ENCODE data around the gene PTPRB.

PTPRB gene

GRCh38 chr12:70644861-70645260, 7.6 kb upstream of the PTPRB start:
- in situ Hi-C loops (cut with HindIII; ENCODE audit: low sequenced_read_pairs): no loop called here

GRCh38 chr12:70643939-70644338, 6.7 kb upstream of the PTPRB start:
- in situ Hi-C loops (cut with HindIII; ENCODE audit: low sequenced_read_pairs): no loop called here

- in situ Hi-C loops (cut with HindIII; ENCODE audit: low sequenced_read_pairs): no loop called here
These were observed 4.5 kb upstream of the PTPRB start for GRCh38 chr12:70641691-70642090.

GRCh38 chr12:70640901-70641300, 3.7 kb upstream of the PTPRB start:
- in situ Hi-C loops (cut with HindIII; ENCODE audit: low sequenced_read_pairs): no loop called here

GRCh38 chr12:70639535-70639934, 2.3 kb upstream of the PTPRB start:
- in situ Hi-C loops (cut with HindIII; ENCODE audit: low sequenced_read_pairs): no loop called here

- in situ Hi-C loops (cut with HindIII; ENCODE audit: low sequenced_read_pairs): no loop called here
These were observed 1.6 kb upstream of the PTPRB start for GRCh38 chr12:70638639-70639360.

- in situ Hi-C loops (cut with HindIII; ENCODE audit: low sequenced_read_pairs): no loop called here
These were observed 1.5 kb downstream of the PTPRB start for GRCh38 chr12:70635755-70636154.

GRCh38 chr12:70628701-70629480, 8.3 kb downstream of the PTPRB start:
- in situ Hi-C loops (cut with HindIII; ENCODE audit: low sequenced_read_pairs): loop anchor here (5.0 kb wide), 1 partner anchor 58 kb away; no protein-coding TSS in a partner anchor

- in situ Hi-C loops (cut with HindIII; ENCODE audit: low sequenced_read_pairs): loop anchor here (5.0 kb wide), 1 partner anchor 60 kb away; no protein-coding TSS in a partner anchor
These were observed 9.6 kb downstream of the PTPRB start for GRCh38 chr12:70627677-70628076.

- in situ Hi-C loops (cut with HindIII; ENCODE audit: low sequenced_read_pairs): loop anchor here (5.0 kb wide), 1 partner anchor 61 kb away; no protein-coding TSS in a partner anchor
These were observed 11.0 kb downstream of the PTPRB start for GRCh38 chr12:70626180-70626579.

GRCh38 chr12:70619471-70620152, 17.6 kb downstream of the PTPRB start:
- in situ Hi-C loops (cut with HindIII; ENCODE audit: low sequenced_read_pairs): no loop called here

GRCh38 chr12:70618371-70618770, 18.9 kb downstream of the PTPRB start:
- in situ Hi-C loops (cut with HindIII; ENCODE audit: low sequenced_read_pairs): no loop called here

- in situ Hi-C loops (cut with HindIII; ENCODE audit: low sequenced_read_pairs): no loop called here
These were observed 19.8 kb downstream of the PTPRB start for GRCh38 chr12:70617450-70617849.

GRCh38 chr12:70615174-70615866, 21.9 kb downstream of the PTPRB start:
- in situ Hi-C loops (cut with HindIII; ENCODE audit: low sequenced_read_pairs): no loop called here

- in situ Hi-C loops (cut with HindIII; ENCODE audit: low sequenced_read_pairs): no loop called here
These were observed 27.3 kb downstream of the PTPRB start for GRCh38 chr12:70609739-70610491.

GRCh38 chr12:70609203-70609602, 28.0 kb downstream of the PTPRB start:
- in situ Hi-C loops (cut with HindIII; ENCODE audit: low sequenced_read_pairs): no loop called here

- in situ Hi-C loops (cut with HindIII; ENCODE audit: low sequenced_read_pairs): no loop called here
These were observed 29.0 kb downstream of the PTPRB start for GRCh38 chr12:70608184-70608583.

- in situ Hi-C loops (cut with HindIII; ENCODE audit: low sequenced_read_pairs): no loop called here
These were observed 30.1 kb downstream of the PTPRB start for GRCh38 chr12:70607107-70607506.

- in situ Hi-C loops (cut with HindIII; ENCODE audit: low sequenced_read_pairs): no loop called here
These were observed 31.3 kb downstream of the PTPRB start for GRCh38 chr12:70605976-70606375.

GRCh38 chr12:70604662-70605061, 32.6 kb downstream of the PTPRB start:
- in situ Hi-C loops (cut with HindIII; ENCODE audit: low sequenced_read_pairs): no loop called here

All from endothelial cell of hepatic sinusoid (primary cell).